Nephron progenitor cell (in vitro differentiated cells): ENCODE data around the gene BACE2.
A peak's percentile ranks its signal among the peaks of the same experiment; 100 is the strongest.
"Not testable (repeated sequence)": the region's sequence is repeated elsewhere in the genome, so short reads cannot be mapped to it uniquely, and the experiment has no call there.

ENCODE experiments used
- DNase-seq: peaks from one replicate; pipeline ENCODE4 v3.0.0; 2021
- H3K27ac Mint-ChIP-seq: 2 replicates; pipeline ENCODE4 v1.8.0; 2021; ENCODE audit warnings: mild to moderate bottlenecking, moderate library complexity, mixed read lengths
- H3K27me3 Mint-ChIP-seq: 2 replicates; pipeline ENCODE4 v1.8.0; 2021; ENCODE audit warnings: mild to moderate bottlenecking, low read depth, mixed read lengths; ENCODE audit not compliant: poor library complexity
- H3K36me3 Mint-ChIP-seq: 2 replicates; pipeline ENCODE4 v1.8.0; 2021; ENCODE audit warnings: low read depth, mixed read lengths
- H3K4me1 Mint-ChIP-seq: 2 replicates; pipeline ENCODE4 v1.8.0; 2021; ENCODE audit warnings: mixed read lengths
- H3K4me3 Mint-ChIP-seq: 2 replicates; pipeline ENCODE4 v1.8.0; 2021; ENCODE audit warnings: mild to moderate bottlenecking, moderate library complexity, mixed read lengths
- H3K9me3 Mint-ChIP-seq: 2 replicates; pipeline ENCODE4 v1.8.0; 2021; ENCODE audit warnings: mild to moderate bottlenecking, moderate library complexity, mixed read lengths
- TF ChIP-seq, protein P1 (sequence below): fragments of 200-600 bp; sonication (generic); IDR thresholded peaks from 2 replicates; pipeline ENCODE4 v1.5.0; 2021; ENCODE audit warnings: antibody characterized with exemption

BACE2 gene

DNA sequence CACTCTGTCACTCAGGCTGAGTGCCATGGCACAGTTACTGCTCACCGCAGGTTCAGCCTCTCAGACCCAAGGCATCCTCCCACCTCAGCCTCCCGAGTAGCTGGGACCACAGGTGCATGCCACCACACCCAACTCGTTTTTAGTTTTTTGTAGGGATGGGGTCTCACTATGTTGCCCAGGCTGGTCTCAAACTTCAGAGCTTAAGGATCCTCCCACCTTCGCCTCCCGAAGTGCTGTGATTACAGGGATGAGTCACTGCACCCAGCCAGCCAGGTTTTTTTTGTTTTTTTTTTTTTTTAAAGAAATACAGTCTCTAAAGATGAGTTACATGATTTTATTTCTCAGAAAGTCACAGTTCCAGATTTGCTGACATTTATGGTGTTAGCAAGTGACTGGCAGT is 29.0 kb downstream of the BACE2 start:
- peaks cover 21% of the 10 kb centered on the region for H3K4me1 Mint-ChIP-seq
- peaks cover under 1% of the 10 kb centered on the region for H3K9me3 Mint-ChIP-seq
- DNase-seq: no peak
- H3K27ac Mint-ChIP-seq: no peak overlapping the region
- TF ChIP-seq, protein P1, sequence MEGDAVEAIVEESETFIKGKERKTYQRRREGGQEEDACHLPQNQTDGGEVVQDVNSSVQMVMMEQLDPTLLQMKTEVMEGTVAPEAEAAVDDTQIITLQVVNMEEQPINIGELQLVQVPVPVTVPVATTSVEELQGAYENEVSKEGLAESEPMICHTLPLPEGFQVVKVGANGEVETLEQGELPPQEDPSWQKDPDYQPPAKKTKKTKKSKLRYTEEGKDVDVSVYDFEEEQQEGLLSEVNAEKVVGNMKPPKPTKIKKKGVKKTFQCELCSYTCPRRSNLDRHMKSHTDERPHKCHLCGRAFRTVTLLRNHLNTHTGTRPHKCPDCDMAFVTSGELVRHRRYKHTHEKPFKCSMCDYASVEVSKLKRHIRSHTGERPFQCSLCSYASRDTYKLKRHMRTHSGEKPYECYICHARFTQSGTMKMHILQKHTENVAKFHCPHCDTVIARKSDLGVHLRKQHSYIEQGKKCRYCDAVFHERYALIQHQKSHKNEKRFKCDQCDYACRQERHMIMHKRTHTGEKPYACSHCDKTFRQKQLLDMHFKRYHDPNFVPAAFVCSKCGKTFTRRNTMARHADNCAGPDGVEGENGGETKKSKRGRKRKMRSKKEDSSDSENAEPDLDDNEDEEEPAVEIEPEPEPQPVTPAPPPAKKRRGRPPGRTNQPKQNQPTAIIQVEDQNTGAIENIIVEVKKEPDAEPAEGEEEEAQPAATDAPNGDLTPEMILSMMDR: no peak
- no peaks in the 10 kb centered on the region for H3K27me3 Mint-ChIP-seq
- H3K36me3 Mint-ChIP-seq: peaks cover 3% of the 10 kb centered on the region
- no peak overlapping the region for H3K4me3 Mint-ChIP-seq

DNA sequence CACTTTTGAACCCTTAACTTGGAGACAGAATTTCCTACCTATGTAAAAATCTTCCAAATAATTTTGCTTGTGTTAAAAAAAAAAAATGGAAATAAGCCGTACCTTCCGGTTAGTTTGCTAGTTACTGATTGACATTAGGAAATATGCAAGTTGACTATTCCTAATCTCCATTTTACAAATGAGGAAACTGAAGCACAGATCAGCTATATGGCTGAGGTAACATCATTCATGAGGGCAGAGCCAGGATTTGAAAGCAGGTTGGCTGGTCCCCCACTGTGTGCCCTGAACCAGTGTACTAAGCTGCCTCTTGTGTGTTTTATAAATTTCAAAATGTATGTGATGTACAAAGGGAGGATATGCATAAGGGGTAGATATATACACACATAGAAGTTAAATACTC is 29.6 kb downstream of the BACE2 start:
- Mint-ChIP-seq H3K4me1 (peaks cover 22% of the 10 kb centered on the region), H3K36me3 (no peaks in the 10 kb centered on the region), H3K27me3 (no peaks in the 10 kb centered on the region), H3K9me3 (no peaks in the 10 kb centered on the region), H3K27ac (no peak overlapping the region), H3K4me3 (no peak overlapping the region)
- DNase-seq: no peak
- TF ChIP-seq, protein P1: no peak

DNA sequence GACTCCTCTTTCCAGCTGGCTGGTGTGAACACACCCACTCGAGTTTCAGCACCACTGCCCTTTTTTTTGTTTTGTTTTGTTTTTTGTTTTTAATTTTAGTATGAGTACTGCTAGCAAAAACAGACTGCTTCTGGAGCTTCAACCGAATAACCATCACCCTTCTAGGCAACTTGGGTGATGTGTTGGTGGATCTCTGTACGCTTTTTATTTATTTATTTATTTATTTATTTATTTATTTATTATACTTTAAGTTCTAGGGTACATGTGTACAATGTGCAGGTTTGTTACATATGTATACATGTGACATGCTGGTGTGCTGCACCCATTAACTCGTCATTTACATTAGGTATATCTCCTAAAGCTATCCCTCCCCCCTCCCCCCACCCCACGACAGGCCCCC is 30.7 kb downstream of the BACE2 start:
- not testable (repeated sequence) for H3K9me3 Mint-ChIP-seq, H3K4me3 Mint-ChIP-seq, H3K27ac Mint-ChIP-seq, H3K27me3 Mint-ChIP-seq, DNase-seq, H3K36me3 Mint-ChIP-seq
- H3K4me1 Mint-ChIP-seq: peaks cover 30% of the 10 kb centered on the region

DNA sequence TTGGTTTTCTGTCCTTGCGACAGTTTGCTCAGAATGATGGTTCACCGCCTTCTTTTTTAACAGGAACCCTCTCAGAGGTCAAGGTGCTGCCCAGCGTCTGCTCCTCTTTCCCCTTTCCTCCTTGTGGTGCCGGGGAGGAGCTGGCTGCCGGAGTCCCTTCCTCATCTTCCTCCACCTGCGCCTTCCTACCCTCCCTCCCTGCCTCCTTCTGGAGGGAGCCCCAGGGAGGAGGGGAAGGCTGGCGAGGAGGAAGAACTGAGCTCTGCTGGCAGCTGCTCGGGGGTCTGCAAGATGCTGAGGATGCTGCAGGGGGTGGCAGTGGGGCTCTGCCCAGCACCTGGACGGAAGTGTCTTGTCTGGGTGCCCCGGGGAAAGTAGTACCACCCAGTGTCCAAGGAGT is 31.2 kb downstream of the BACE2 start:
- Mint-ChIP-seq H3K36me3 (no peaks in the 10 kb centered on the region), H3K27ac (no peak overlapping the region), H3K27me3 (peaks cover 7% of the 10 kb centered on the region), H3K4me3 (no peak overlapping the region), H3K9me3 (no peaks in the 10 kb centered on the region), H3K4me1 (peaks cover 31% of the 10 kb centered on the region)
- TF ChIP-seq, protein P1: no peak
- DNase-seq: no peak

- Mint-ChIP-seq H3K36me3 (no peaks in the 10 kb centered on the region), H3K27ac (no peak overlapping the region), H3K4me1 (peaks cover 31% of the 10 kb centered on the region), H3K4me3 (no peak overlapping the region), H3K9me3 (no peaks in the 10 kb centered on the region), H3K27me3 (peaks cover 7% of the 10 kb centered on the region)
- TF ChIP-seq, protein P1: no peak
- no peak for DNase-seq
These were observed 31.6 kb downstream of the BACE2 start for GRCh38 chr21:41199588-41199987.

GRCh38 chr21:41201385-41201784 is 33.4 kb downstream of the BACE2 start:
- no peak for DNase-seq
- Mint-ChIP-seq H3K27me3 (peaks cover 7% of the 10 kb centered on the region), H3K36me3 (no peaks in the 10 kb centered on the region), H3K9me3 (no peaks in the 10 kb centered on the region), H3K4me3 (no peak overlapping the region), H3K27ac (peak overlapping the region; percentile 50), H3K4me1 (peaks cover 32% of the 10 kb centered on the region)
- TF ChIP-seq, protein P1: no peak
